Dedifferentiated amniotic fluid mesenchymal stem cell (primary cell): ENCODE results near the gene CELF4.

Source experiments
- DNase-seq: peaks from one replicate; pipeline ENCODE4 v3.0.0-alpha.2; 2016; ENCODE audit errors: extremely low spot score

The CELF4 gene

GRCh38 chr18:37258131-37258530 lies 307.5 kb downstream of the CELF4 start:
- DNase-seq = no peak

- DNase-seq = no peak
Measured at GRCh38 chr18:37254973-37255372, 310.6 kb downstream of the CELF4 start.

GRCh38 chr18:37254236-37254754 lies 311.3 kb downstream of the CELF4 start:
- DNase-seq = no peak

GRCh38 chr18:37253394-37254235 lies 312.0 kb downstream of the CELF4 start:
- no peak for DNase-seq

GRCh38 chr18:37252854-37253393 lies 312.7 kb downstream of the CELF4 start:
- no peak for DNase-seq

- no peak for DNase-seq
Measured at GRCh38 chr18:37252342-37252741, 313.3 kb downstream of the CELF4 start.

GRCh38 chr18:37251679-37252078 lies 313.9 kb downstream of the CELF4 start:
- DNase-seq = no peak

- DNase-seq = no peak
Measured at GRCh38 chr18:37249895-37250618, 315.5 kb downstream of the CELF4 start.

- no peak for DNase-seq
Measured at GRCh38 chr18:37249171-37249886, 316.3 kb downstream of the CELF4 start.

- DNase-seq = no peak
Measured at GRCh38 chr18:37248281-37248680, 317.3 kb downstream of the CELF4 start.

- no peak for DNase-seq
Measured at GRCh38 chr18:37247497-37248161, 318.0 kb downstream of the CELF4 start.

- no peak for DNase-seq
Measured at GRCh38 chr18:37246779-37247340, 318.7 kb downstream of the CELF4 start.

- DNase-seq = no peak
Measured at GRCh38 chr18:37244618-37245017, 321.0 kb downstream of the CELF4 start.

GRCh38 chr18:37243741-37244140 lies 321.9 kb downstream of the CELF4 start:
- DNase-seq = no peak

GRCh38 chr18:37242826-37243560 lies 322.6 kb downstream of the CELF4 start:
- DNase-seq = no peak

- DNase-seq = no peak
Measured at GRCh38 chr18:37242091-37242490, 323.5 kb downstream of the CELF4 start.

GRCh38 chr18:37238282-37239108 lies 327.1 kb downstream of the CELF4 start:
- no peak for DNase-seq

- no peak for DNase-seq
Measured at GRCh38 chr18:37235583-37235982, 330.0 kb downstream of the CELF4 start.

GRCh38 chr18:37231251-37231650 lies 334.3 kb downstream of the CELF4 start:
- DNase-seq = no peak
